ENCODE results near the gene MOG.

- TF ChIP-seq, protein P1, sequence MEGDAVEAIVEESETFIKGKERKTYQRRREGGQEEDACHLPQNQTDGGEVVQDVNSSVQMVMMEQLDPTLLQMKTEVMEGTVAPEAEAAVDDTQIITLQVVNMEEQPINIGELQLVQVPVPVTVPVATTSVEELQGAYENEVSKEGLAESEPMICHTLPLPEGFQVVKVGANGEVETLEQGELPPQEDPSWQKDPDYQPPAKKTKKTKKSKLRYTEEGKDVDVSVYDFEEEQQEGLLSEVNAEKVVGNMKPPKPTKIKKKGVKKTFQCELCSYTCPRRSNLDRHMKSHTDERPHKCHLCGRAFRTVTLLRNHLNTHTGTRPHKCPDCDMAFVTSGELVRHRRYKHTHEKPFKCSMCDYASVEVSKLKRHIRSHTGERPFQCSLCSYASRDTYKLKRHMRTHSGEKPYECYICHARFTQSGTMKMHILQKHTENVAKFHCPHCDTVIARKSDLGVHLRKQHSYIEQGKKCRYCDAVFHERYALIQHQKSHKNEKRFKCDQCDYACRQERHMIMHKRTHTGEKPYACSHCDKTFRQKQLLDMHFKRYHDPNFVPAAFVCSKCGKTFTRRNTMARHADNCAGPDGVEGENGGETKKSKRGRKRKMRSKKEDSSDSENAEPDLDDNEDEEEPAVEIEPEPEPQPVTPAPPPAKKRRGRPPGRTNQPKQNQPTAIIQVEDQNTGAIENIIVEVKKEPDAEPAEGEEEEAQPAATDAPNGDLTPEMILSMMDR (conservative IDR thresholded peaks at IDR 0.05; ENCODE audit: low read length) = no peak
- no peak for TF ChIP-seq EZH2phosphoT487 (IDR thresholded peaks at IDR 0.05; ENCODE audit: borderline replicate concordance, low read depth, low read length)
Measured at GRCh38 chr6:29708432-29709179, 51.7 kb downstream of the MOG start.

Measured in OCI-LY7 (cell line).